T-helper 2 cell treated with Interferon-gamma antibody and Interleukin-4, amounts not matched to agents 5 μg/mL and 100 μg/mL, for 36 hours (primary cell): ENCODE data around the gene C1orf52.
A peak's percentile ranks its signal among the peaks of the same experiment; 100 is the strongest.

ENCODE experiments used
- DNase-seq: peaks from one replicate; pipeline ENCODE4 v3.0.0; 2021; ENCODE audit warnings: low spot score
- H3K27ac Mint-ChIP-seq: one replicate; pipeline ENCODE4 v1.8.0; 2021; ENCODE audit warnings: mild to moderate bottlenecking, mixed read lengths
- H3K27me3 Mint-ChIP-seq: one replicate; pipeline ENCODE4 v1.8.0; 2021; ENCODE audit warnings: low read depth, mixed read lengths
- H3K36me3 Mint-ChIP-seq: one replicate; pipeline ENCODE4 v1.8.0; 2021; ENCODE audit warnings: low read depth, mixed read lengths
- H3K4me1 Mint-ChIP-seq: one replicate; pipeline ENCODE4 v1.8.0; 2021; ENCODE audit warnings: low read depth, mixed read lengths
- H3K4me3 Mint-ChIP-seq: one replicate; pipeline ENCODE4 v1.8.0; 2022; ENCODE audit warnings: mild to moderate bottlenecking, moderate library complexity, mixed read lengths
- H3K9me3 Mint-ChIP-seq: one replicate; pipeline ENCODE4 v1.8.0; 2021; ENCODE audit warnings: mixed read lengths

Gene C1orf52

DNA sequence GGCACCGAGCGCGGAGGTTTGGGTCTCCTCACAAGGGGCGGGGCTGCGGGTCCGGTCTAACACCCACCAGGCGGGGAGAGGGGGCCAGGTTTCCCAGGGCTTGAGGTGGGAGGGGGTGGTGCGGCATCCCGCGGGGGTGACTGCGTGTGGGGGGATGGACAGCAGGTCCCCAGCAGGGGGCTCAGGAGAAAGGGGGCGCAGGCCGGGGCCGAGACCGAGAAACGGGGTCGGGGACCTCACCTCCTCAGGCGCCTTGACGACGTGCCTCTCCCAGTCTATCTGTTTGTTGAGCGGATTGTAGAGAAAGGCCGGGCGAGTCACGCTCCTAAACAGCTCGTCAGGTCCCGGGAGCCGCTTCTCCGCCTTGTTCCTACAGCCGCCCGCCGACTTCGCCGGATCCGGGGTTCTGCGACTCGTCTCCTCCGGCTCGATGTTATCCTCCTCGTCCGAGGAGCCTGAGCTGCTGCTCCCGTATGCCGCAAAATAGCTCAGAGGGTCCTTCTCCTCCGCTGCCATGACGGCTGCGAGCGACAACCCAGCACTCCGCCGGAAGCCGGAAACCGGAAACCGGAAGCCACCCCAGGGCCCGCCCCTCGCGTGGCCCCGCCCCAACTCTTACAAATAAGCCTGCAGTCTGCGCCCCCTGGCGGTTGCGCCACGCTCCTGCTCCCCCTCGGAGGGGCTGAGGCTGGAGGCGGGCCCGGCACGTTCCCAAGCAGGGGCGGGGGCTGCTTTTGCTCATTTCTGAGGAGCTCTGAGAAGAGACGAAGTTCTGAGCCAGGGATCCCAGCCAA lies at the start of gene C1orf52:
Gene C1orf52 (minus strand): TSS at position 545 of the 794 bp plus-strand sequence. CDS start 29 bp downstream, at position 516.
- H3K4me1 Mint-ChIP-seq: peaks cover 29% of the 10 kb centered on the region
- H3K27ac Mint-ChIP-seq: peak within 1 kb of the TSS; percentile 96

DNA sequence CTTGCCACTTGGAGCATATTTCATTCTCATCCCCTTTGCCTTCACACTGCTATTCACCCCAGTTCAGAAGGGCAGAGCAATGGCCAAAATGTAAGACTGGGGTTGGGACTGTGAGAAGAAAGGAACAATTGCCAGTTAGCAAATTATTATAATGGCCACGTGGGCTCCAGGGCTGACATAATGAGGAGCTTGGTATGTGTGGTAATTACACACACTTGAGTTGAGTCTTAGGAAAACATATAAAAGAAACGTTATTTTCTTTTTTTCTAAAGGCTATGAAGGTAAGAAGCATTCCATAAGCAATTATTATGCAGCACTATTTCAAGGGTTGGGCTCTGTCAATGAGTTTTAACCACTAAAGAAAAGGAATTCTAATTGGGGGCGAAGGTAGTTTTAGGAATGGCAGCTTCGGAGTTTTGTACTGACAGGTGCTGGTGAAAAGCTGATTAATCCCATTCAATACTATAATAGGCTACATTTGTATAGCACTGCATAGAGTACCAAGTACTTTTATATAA lies 49.4 kb upstream of the C1orf52 start:
- no peaks in the 10 kb centered on the region for H3K9me3 Mint-ChIP-seq
- H3K27ac Mint-ChIP-seq: no peak overlapping the region
- no peaks in the 10 kb centered on the region for H3K36me3 Mint-ChIP-seq
- peaks cover 2% of the 10 kb centered on the region for H3K4me1 Mint-ChIP-seq
- H3K4me3 Mint-ChIP-seq: no peak overlapping the region
- H3K27me3 Mint-ChIP-seq: peaks cover 60% of the 10 kb centered on the region
- DNase-seq: no peak

More for the DNA sequence above, at the start of gene C1orf52:
- Mint-ChIP-seq H3K4me3 (peak within 1 kb of the TSS; percentile 97), H3K9me3 (no peaks in the 10 kb centered on the region), H3K27me3 (no peaks in the 10 kb centered on the region), H3K36me3 (peaks cover 45% of the 10 kb centered on the region)
- DNase-seq: peak; percentile 94

DNA sequence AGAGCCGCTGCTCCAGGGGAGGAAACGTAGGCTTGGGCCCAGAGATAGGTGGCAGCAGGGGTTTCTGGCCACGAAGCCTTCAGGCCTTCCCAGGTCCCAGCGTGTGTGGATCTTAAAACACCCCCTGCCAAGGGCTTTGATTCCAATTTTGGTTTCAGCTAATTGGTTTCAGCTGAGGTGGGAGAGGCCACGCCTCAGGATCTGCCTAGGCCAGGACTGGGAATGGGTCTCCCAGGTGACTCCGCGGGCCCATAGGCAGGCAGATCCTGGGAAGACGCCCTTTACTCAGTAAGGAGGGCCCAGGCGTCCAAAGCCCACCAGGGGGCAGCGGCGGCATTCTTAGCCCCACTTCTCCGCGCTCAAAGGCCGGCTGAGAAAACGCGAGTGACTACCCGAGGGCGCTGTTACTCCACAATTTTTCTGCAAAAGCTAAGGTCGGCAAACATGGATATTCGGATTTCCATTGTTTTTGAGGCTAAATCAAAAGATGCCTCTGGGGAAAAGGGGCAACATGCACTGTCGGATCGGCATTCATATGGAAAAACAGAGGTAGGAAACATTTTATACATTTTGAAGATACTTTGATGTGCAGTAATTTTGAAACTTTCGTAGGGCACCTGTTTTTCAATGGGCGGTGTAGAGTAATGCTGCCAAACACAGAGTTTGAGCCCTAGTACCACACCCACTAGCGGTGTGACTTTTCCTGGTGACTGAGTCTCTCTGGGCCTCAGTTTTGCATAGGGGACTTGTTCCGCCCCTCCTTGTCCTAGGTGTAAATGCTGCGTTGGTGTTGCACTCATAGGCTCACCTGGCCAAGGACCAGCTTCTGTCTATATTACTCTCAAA lies 48.7 kb upstream of the C1orf52 start:
- H3K4me1 Mint-ChIP-seq: peaks cover 2% of the 10 kb centered on the region
- peak; percentile 44 for DNase-seq
- no peaks in the 10 kb centered on the region for H3K36me3 Mint-ChIP-seq
- no peaks in the 10 kb centered on the region for H3K9me3 Mint-ChIP-seq
- H3K27ac Mint-ChIP-seq: no peak overlapping the region
- H3K4me3 Mint-ChIP-seq: peak overlapping the region; percentile 24
- peaks cover 58% of the 10 kb centered on the region for H3K27me3 Mint-ChIP-seq

DNA sequence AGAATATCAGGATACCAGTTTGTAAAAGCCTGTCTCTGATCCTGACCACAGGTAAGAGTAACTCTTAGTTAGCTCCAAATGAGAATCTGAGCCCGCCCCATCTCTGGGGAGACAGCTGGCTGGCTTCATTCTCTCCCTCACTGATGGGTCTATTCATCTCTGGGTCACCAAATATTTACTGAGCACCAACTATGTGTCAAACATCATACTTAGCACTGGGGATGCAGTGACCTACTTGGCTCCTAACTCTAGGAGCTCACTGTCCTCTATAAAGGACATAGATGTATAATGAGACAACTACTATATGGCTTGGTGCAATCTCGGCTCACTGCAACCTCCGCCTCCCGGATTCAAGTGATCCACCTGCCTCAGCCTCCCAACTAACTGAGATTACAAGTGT lies 46.8 kb upstream of the C1orf52 start:
- no peak for DNase-seq
- Mint-ChIP-seq H3K4me3 (no peak overlapping the region), H3K27me3 (peaks cover 60% of the 10 kb centered on the region)

DNA sequence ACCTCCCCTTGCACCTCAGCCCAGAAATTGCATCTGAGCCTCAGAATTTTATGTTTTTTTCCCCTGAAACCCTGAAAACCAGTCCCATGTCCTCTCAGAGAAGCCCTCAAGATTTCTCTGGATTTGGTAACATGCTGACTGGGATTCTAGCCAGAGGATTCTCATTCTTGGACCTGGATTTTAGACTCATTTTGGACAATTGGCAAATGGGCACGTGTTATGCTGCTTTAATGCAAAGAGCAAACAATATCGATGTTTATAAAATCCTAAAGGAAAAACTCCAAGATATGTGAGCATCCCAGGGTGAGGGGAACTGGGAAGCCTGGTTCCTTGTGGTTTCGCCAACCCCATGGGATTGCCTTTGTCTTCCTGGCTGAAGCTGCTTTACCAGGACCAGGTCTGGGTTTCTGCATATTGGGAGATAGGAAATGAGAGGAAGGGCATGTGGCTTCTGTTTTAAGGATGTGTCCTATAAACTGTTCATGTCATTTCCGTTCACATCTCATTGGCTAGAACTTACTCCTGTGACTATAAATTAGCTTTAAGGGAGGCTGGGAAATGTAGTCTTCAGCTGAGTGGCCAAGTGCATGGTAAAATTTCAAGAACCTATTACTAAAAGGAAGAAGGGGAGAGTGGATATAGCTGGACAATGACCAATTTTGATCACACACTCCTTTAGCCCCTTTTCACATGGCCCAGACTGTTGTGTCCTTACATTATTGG lies 44.1 kb upstream of the C1orf52 start:
- Mint-ChIP-seq H3K36me3 (no peaks in the 10 kb centered on the region), H3K27me3 (peaks cover 43% of the 10 kb centered on the region), H3K27ac (no peak overlapping the region), H3K9me3 (no peaks in the 10 kb centered on the region), H3K4me1 (peaks cover 2% of the 10 kb centered on the region), H3K4me3 (no peak overlapping the region)
- DNase-seq: no peak

More for the DNA sequence above, 46.8 kb upstream of the C1orf52 start:
- Mint-ChIP-seq H3K27ac (no peak overlapping the region), H3K4me1 (peaks cover 2% of the 10 kb centered on the region), H3K9me3 (no peaks in the 10 kb centered on the region), H3K36me3 (no peaks in the 10 kb centered on the region)

DNA sequence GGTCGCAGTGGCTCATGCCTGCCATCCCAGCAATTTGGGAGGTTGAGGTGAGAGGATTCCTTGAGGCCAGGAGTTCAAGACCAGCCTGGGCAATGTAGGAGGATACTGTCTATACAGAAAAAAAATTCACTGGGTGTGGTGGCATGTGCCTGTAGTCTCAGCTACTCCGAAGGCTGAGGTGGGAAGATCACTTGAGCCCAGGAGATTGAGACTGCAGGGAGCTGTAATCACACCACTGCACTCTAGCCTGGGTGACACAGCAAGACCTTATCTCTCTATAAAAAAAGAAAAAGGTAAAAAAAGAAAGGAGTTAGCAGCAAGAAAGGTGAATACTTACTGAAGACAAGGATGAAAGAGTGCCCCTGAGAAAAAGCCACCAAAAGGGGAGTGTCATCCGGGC lies 40.7 kb upstream of the C1orf52 start:
- no peak for DNase-seq
- H3K27me3 Mint-ChIP-seq: peaks cover 38% of the 10 kb centered on the region
- no peaks in the 10 kb centered on the region for H3K9me3 Mint-ChIP-seq
- H3K36me3 Mint-ChIP-seq: no peaks in the 10 kb centered on the region
- H3K4me1 Mint-ChIP-seq: peaks cover 9% of the 10 kb centered on the region
- H3K4me3 Mint-ChIP-seq: no peak overlapping the region
- no peak overlapping the region for H3K27ac Mint-ChIP-seq

DNA sequence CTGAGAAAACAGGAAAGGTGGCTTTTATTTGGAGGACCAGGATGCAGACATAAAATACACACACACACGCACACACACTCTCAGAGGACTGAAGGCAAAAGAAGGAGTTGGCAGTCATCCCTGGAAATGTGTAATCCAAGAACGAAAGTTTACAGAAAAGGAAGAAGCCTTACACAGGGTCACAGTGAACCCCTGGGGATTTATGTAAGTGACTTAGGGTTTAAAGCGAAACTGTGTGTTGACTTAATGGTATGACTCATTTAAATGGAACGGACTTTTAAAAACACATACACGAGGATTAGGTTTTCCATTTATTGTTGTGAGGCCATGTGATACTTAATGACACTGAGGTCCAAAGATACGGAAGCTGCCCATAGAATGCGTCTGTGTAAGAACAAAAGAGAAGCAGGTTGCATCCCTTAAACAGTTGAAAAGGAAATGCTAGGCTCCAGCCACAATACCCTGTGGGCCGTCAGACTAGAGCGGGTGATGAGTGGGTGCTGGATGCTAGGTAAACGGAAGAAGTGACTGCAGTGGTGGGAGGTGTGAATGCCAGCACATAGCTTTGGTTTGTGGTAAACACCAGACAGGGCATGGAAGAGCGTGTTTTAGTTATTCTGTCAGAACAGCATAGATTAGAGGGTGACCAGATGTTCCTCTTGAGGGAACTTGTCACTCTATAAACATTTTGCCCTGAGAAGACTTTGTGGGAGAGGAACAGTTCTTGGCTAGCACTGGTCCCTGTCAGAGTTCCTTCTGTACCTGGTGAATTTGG lies 38.6 kb upstream of the C1orf52 start:
- peak; percentile 87 for DNase-seq
- Mint-ChIP-seq H3K27me3 (peaks cover 33% of the 10 kb centered on the region), H3K4me1 (peaks cover 9% of the 10 kb centered on the region), H3K36me3 (no peaks in the 10 kb centered on the region), H3K27ac (no peak overlapping the region), H3K9me3 (no peaks in the 10 kb centered on the region), H3K4me3 (peak overlapping the region; percentile 6)

DNA sequence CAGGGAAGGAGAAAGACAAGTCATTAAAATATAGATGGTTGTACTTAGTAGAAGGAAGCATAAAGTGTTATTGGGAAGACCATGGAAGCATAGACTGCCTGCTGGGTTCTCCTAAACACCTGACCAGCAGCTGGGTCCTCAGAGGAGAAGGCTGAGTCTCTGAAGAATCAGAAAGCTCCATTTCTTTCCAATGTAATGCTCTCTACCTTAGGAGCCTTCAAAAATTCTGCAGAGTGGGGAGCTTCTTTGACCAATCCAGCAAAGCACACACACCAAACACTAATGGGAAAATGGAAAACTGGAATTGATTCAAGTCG lies 38.0 kb upstream of the C1orf52 start:
- peaks cover 9% of the 10 kb centered on the region for H3K4me1 Mint-ChIP-seq
- no peaks in the 10 kb centered on the region for H3K9me3 Mint-ChIP-seq
- no peaks in the 10 kb centered on the region for H3K36me3 Mint-ChIP-seq
- H3K4me3 Mint-ChIP-seq: no peak overlapping the region
- DNase-seq: no peak
- peaks cover 33% of the 10 kb centered on the region for H3K27me3 Mint-ChIP-seq
- H3K27ac Mint-ChIP-seq: no peak overlapping the region

DNA sequence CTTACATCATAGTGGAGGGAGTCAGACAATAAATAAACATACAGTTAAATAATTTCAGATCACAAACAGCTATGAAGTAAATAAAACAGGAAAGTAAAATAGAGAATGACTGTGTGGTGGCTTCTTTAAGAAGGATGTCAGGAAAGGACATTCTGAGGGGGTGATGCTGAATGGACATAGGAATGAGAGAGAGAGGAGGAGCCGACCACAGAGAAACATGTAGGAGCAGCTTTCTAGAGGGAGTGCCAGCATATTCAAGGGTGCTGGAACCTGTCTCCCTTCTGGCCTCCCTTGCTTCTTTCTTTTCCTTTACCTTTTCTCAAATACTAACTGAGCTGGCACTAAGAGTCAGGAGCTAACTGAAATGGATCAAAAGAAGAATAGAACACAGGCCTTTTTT lies 37.5 kb upstream of the C1orf52 start:
- Mint-ChIP-seq H3K27ac (no peak overlapping the region), H3K36me3 (no peaks in the 10 kb centered on the region), H3K4me3 (no peak overlapping the region), H3K9me3 (no peaks in the 10 kb centered on the region), H3K27me3 (peaks cover 31% of the 10 kb centered on the region), H3K4me1 (peaks cover 9% of the 10 kb centered on the region)
- no peak for DNase-seq

DNA sequence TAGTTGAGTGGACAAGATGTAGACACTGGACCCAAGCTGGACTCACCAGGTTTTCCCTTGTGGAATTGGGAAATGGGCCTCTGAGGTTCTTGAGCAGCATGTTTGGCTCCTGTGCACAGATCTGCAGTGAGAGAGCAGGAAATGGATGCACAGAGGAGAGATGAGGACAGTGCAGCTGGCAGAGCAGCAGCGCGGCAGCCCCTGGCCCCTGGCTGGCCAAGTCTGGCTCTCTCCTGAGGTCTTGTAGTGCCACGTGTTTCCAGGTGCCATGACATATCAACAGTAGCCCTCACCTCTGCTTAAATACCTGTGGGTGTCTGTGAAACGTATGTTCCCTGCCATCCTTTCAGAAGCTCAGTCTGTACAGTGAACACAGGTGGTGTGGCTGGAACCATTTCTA lies 36.2 kb upstream of the C1orf52 start:
- Mint-ChIP-seq H3K27ac (no peak overlapping the region), H3K27me3 (peaks cover 26% of the 10 kb centered on the region), H3K36me3 (no peaks in the 10 kb centered on the region), H3K4me1 (peaks cover 9% of the 10 kb centered on the region), H3K4me3 (no peak overlapping the region), H3K9me3 (no peaks in the 10 kb centered on the region)
- DNase-seq: no peak

DNA sequence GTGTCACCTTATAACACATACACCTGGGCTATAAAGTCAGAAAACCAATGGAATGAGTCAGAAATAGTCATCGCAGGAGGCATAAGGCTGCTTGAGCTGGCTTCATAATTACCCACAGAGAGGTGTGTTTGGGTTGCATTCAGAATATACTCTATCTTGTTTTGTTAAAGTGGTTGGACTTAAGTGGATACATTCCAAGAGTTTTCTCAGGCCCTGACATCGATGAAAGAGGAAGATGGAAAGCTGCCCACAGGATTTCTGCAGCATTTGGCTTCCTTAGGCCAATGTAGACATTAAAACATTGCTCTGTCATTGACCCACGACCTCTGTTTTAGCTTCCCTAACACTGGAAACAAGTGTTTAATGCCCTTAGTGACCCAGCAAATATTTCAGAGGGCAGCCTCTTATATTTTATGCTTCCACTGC lies 35.6 kb upstream of the C1orf52 start:
- no peak overlapping the region for H3K4me3 Mint-ChIP-seq
- H3K4me1 Mint-ChIP-seq: peaks cover 9% of the 10 kb centered on the region
- H3K27me3 Mint-ChIP-seq: peaks cover 31% of the 10 kb centered on the region
- no peaks in the 10 kb centered on the region for H3K36me3 Mint-ChIP-seq
- no peaks in the 10 kb centered on the region for H3K9me3 Mint-ChIP-seq
- no peak for DNase-seq
- no peak overlapping the region for H3K27ac Mint-ChIP-seq

DNA sequence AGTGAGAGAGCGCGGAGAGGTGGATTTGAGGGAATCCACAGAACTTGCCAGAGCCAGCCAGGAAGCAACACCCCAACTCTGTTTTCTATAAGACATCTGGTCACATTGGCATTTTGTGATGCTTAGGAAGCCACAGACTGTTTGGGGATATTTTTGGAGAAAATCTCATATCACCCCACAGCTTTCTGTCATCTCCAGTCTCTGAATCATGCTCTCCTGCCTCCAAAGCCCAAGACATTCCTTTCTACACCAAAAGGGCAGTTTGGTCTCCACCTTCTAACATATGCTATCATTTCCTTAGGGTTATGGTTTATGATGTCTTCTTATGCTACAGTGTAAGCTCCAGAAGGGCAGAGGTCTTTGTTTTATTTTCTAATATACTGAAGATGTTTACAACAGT lies 31.4 kb upstream of the C1orf52 start:
- no peak for DNase-seq
- Mint-ChIP-seq H3K27me3 (peaks cover 32% of the 10 kb centered on the region), H3K4me3 (no peak overlapping the region), H3K36me3 (no peaks in the 10 kb centered on the region), H3K9me3 (no peaks in the 10 kb centered on the region), H3K27ac (no peak overlapping the region), H3K4me1 (no peaks in the 10 kb centered on the region)

DNA sequence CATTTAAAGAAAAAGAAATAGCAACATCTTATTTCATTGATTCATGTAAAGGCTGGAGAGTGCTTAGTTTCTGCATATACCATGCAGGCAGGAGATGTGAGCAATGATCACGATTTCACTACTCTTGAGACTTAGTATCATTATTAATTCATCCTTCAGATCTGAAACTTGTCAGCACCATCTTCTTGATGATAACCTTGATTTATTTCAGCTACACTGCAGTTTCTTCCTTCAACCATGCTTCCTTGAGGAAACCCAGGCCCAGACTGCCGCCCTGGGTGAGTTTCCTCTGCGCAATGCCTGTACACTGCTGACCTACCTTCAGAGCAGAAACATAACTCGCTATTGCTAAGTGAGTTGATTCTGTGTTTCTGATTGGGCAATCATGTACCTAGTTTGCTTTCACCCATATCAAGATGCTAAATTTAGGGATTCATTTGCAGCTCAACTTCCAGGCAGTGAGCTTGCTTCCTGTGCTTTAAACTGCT lies 30.4 kb upstream of the C1orf52 start:
- H3K4me1 Mint-ChIP-seq: no peaks in the 10 kb centered on the region
- peaks cover 33% of the 10 kb centered on the region for H3K27me3 Mint-ChIP-seq
- DNase-seq: no peak
- H3K4me3 Mint-ChIP-seq: no peak overlapping the region
- no peak overlapping the region for H3K27ac Mint-ChIP-seq
- H3K36me3 Mint-ChIP-seq: no peaks in the 10 kb centered on the region
- no peaks in the 10 kb centered on the region for H3K9me3 Mint-ChIP-seq
